Fibroblast of peridontal ligament (primary cell): ENCODE data around the gene LRBA.
A peak's percentile ranks its signal among the peaks of the same experiment; 100 is the strongest.
"Not testable (repeated sequence)": the region's sequence is repeated elsewhere in the genome, so short reads cannot be mapped to it uniquely, and the experiment has no call there.

ENCODE experiments used
- DNase-seq: peaks from one replicate; pipeline ENCODE4 v3.0.0-alpha.2; 2010; ENCODE audit errors: extremely low read depth

LRBA gene

GRCh38 chr4:150421612-150422011 lies 593.5 kb downstream of the LRBA start:
- DNase-seq = no peak

- DNase-seq = no peak
Observed at GRCh38 chr4:150419939-150420338, 595.1 kb downstream of the LRBA start.

- DNase-seq = no peak
Observed at GRCh38 chr4:150418757-150419410, 596.2 kb downstream of the LRBA start.

GRCh38 chr4:150415213-150415612 lies 599.9 kb downstream of the LRBA start:
- peak; percentile 3 for DNase-seq

GRCh38 chr4:150411520-150411919 lies 603.6 kb downstream of the LRBA start:
- DNase-seq = no peak

GRCh38 chr4:150402871-150403272 lies 612.2 kb downstream of the LRBA start:
- peak; percentile 42 for DNase-seq

GRCh38 chr4:150401083-150401687 lies 613.9 kb downstream of the LRBA start:
- no peak for DNase-seq

- no peak for DNase-seq
Observed at GRCh38 chr4:150395872-150396271, 619.2 kb downstream of the LRBA start.

- DNase-seq = no peak
Observed at GRCh38 chr4:150394046-150394445, 621.0 kb downstream of the LRBA start.

- DNase-seq = no peak
Observed at GRCh38 chr4:150391052-150391451, 624.0 kb downstream of the LRBA start.

GRCh38 chr4:150390531-150390910 lies 624.6 kb downstream of the LRBA start:
- DNase-seq = no peak

- peak; percentile 37 for DNase-seq
Observed at GRCh38 chr4:150389896-150390530, 625.1 kb downstream of the LRBA start.

- DNase-seq = no peak
Observed at GRCh38 chr4:150387981-150388380, 627.1 kb downstream of the LRBA start.

GRCh38 chr4:150386415-150386814 lies 628.7 kb downstream of the LRBA start:
- not testable (repeated sequence) for DNase-seq

GRCh38 chr4:150385606-150386005 lies 629.5 kb downstream of the LRBA start:
- DNase-seq = peak; percentile 99

- peak; percentile 11 for DNase-seq
Observed at GRCh38 chr4:150384249-150384648, 630.8 kb downstream of the LRBA start.

GRCh38 chr4:150382028-150382427 lies 633.1 kb downstream of the LRBA start:
- DNase-seq = peak; percentile 76

GRCh38 chr4:150381609-150382008 lies 633.5 kb downstream of the LRBA start:
- DNase-seq = peak; percentile 85

- DNase-seq = peak; percentile 67
Observed at GRCh38 chr4:150381036-150381435, 634.0 kb downstream of the LRBA start.

GRCh38 chr4:150379454-150379853 lies 635.6 kb downstream of the LRBA start:
- DNase-seq = no peak

GRCh38 chr4:150375025-150375424 lies 640.1 kb downstream of the LRBA start:
- no peak for DNase-seq

- no peak for DNase-seq
Observed at GRCh38 chr4:150371869-150372268, 643.2 kb downstream of the LRBA start.
